Amniotic epithelial cell (primary cell): ENCODE measurements around the gene GRM8.

Experiments used
- DNase-seq: peaks from one replicate; pipeline ENCODE4 v3.0.0-alpha.2; 2010; ENCODE audit warnings: low read depth

Gene GRM8

DNA sequence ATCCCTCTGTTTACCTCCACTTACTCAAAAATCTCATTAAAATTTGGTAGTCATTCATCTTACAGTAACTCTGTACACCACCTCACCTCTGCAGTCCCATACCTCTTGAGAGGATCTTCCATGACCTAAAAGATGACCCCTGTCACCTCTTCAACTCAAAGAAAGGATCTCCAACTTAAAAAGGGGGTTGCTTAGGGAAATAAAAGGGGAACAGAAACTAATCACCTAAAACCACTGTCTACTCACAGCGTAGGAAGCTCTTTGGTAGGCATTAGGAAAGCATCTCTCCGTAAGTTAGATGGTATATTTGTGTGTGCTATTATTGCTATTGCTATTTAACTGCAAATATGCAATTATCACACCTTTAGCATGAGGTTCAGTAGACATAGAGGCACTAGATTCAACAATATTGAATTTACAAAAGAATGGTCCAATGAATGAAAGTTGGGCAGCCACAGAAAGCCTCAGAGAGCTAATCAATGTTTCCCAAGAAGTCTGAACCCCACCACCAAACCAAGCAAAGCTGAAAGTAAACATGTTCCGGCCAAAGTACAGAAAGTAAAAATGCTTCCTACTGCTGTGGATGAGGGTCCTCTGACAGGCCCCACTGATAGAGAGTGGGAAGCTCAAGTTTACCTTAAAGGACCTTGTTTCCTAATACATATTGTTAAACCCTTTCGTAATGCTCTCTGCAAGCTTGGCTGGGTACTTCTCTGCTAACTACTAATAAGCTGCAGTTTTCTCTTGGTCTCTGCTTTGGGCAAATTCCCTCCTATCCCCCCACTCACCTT lies 105.8 kb downstream of the GRM8 start:
- DNase-seq, result no peak

- no peak for DNase-seq
Observed at GRCh38 chr7:127137146-127137545, 115.6 kb downstream of the GRM8 start.

DNA sequence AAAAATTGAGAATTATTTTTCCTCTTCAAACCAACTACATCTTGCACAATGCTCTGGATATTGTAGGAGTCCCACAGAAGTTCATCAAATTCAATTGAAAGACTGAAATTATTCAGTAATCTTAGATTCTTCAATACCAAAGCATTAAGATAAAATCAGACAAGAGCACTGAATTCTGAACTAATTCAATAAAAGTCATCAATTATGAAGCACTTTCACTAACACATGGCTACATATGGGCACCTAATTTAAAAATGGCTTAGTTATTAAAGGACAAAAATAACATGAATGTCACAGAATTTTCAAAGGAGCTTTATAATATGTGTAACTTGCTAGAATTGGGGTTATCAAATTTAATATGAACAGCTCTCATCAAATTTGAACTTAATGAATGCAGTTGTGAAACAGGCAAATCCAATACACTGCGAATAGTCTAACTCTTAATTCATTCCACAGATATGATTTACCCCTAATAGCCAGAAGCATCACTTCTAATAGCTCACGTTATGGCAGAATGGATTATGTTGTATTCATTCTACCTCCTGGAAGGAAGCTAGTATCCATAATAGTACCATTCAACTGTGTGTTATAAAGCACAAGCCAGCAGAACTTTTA lies 116.8 kb downstream of the GRM8 start:
- no peak for DNase-seq

DNA sequence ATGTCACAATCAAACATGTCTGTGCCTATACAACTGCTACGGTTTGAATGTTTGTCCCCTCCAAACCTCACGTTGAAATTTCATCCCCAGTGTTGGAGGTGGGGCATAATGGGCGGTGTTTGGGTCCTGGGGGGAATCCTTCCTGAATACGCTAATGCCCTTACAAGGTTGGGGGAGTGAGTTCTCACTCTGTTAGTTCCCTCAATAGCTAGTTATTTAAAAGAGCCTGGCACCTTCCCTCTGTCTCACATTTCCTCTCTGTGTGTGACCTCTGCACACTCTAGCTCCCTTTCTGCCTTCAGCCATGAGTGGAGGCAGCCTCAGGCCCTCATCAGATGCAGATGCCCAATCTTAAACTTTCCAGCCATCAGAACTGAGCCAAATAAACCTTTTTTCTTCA lies 129.5 kb downstream of the GRM8 start:
- DNase-seq, result no peak

DNA sequence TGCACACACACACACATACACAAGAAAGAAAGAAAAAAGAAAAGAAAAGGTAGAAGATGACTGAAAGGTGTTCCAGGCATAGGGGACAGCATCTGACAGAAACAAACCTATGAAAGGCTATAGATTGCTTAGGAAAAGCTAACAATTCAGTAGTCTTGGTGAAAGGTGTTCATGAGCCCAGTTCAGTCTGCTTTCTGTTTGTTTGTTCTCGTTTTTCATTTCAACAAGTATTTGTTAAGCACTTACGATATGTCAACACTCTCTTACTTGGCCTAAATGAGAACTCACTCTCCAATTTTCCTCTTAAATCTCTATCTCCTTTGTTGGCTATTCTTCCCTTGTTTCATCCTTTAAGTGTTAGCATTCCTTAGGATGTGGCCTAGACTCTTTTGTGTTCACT lies 133.2 kb downstream of the GRM8 start:
- no peak for DNase-seq

DNA sequence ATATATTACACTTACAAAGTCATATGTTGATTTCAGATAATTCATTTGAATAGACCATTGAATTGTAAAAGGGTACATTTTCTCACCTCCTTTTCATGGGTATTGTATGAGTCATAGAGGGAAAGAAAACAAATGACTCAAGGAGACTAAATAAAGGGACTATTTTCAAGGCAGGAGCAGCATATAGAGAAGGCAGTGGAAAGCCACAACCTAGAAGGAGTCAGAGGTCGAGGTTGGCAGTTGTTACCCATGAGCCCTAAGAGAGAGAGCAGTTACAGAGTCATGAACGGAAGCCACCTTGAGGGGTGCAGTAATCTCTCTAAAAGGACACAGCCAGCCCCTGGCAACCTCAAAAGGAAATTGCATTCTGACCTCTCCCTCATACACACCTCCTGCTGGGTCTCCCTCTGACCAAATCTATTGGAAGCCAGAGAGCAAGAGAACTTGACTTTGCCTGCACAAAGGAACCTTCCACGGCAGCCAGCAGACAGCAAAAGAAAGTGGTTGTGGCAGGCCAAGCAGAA lies 137.9 kb downstream of the GRM8 start:
- no peak for DNase-seq

GRCh38 chr7:127107601-127108007 lies 145.1 kb downstream of the GRM8 start:
- peak; percentile 42 for DNase-seq

GRCh38 chr7:127093340-127093739 lies 159.4 kb downstream of the GRM8 start:
- no peak for DNase-seq

DNA sequence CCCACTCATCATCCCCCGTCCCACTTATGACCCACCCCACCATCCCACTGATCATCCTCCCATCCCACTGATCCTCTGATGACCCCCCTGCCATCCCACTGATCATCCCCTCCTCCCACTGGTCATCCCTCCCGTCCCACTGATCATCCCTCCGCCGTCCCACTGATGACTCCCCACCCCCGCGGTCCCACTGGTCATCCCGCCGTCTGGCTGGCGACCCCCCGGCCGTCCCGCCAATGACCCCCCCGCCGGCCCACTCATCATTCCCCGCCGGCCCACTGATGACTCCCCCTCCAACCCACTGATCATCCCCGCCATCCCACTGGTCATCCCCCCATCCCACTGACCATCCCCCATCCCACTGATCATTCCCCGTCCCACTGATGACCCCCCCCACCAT lies 161.1 kb downstream of the GRM8 start:
- DNase-seq, result no peak

- no peak for DNase-seq
Observed at GRCh38 chr7:127089146-127089545, 163.6 kb downstream of the GRM8 start.

DNA sequence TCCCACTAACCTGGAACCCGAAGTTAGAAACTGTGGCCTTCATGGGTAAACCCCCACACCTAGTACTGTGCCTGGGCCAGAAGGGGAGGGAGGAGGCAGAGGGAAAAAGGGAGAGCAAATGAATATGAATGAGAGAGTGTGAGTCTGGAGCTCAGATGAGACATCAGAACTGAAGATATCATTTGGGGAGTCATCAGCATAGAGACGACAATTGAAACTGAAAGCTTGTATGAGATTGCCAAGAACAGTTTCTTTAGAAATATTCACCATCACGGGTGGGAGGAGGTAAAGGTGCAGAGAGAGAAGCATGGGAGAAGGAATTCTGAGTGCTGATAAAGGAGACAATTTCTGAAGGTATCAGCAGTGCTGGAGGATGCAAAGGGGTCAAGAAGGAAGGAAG lies 171.2 kb downstream of the GRM8 start:
- DNase-seq, result no peak

GRCh38 chr7:127080576-127080975 lies 172.2 kb downstream of the GRM8 start:
- no peak for DNase-seq

DNA sequence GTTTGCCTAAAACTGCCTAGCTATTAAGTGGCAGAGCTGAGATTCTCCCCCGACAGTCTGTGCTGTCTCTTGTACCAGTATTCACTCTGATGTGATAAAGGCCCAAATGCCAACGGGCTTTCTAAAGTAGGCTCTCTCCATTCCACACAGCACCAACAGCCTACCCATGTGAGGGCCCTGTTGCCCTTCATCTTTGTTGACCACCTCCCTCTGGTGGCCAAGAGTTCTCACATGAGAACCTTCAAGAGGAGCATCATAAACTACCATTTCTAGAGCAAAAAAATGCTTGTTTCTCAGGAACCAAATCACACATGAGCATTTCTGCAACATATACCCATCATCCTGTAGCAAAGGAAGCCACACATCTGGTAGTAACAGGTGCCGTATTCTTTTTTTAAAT lies 185.8 kb downstream of the GRM8 start:
- DNase-seq, result no peak

DNA sequence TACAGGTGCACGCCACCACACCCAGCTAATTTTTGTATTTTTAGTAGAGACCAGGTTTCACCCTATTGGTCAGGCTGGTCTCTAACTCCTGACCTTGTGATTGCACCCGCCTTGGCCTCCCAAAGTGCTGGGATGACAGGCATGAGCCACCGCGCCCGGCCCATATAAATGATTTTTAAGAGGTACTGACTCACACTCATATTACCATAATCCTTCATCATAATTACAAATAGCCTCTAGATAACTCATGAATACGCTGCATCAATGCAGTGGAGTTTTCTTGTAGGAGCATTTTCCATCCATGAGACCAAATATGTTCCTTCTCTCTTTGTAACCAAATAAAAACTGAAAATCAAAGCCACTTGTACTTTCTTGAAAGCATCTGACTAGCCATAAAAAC lies 193.3 kb downstream of the GRM8 start:
- no peak for DNase-seq

DNA sequence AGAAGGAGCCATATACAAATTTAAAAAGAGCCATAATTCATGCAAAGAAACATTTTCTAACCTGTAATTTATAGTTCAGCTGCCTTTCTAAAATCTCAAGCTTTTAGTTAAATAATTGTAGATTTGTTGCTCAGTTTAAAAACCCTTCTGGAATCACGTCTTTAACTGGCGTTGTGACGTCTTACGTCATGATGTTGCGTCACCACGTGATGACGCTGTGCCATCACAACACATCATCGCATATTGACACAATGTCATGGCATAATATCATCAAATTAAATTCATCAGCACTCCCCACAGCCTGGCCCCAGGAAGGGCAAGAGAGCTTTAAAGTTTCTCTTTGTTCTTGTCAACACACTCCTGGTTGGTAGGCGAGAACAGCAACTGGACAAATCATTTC lies 194.8 kb downstream of the GRM8 start:
- DNase-seq, result no peak

GRCh38 chr7:127056202-127056601 lies 196.5 kb downstream of the GRM8 start:
- DNase-seq, result no peak

DNA sequence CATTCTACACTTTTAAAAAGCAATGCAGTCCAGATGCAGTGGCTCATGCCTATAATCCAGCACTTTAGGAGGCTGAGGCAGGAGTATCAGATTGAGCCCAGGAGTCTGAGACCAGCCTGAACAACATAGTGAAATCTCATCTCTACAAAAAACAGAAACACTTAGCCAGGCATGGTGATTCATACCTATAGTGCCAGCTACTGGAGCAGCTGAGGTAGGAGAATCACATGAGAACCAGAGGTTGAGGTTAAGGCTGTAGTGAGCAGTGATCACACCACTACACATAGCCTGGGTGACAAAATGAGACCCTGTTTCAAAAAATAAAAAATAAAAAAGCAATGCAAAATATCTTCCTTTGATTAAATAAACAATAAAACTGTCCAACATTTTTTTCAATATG lies 205.2 kb downstream of the GRM8 start:
- no peak for DNase-seq

GRCh38 chr7:127041689-127042452 lies 210.9 kb downstream of the GRM8 start:
- DNase-seq, result no peak

DNA sequence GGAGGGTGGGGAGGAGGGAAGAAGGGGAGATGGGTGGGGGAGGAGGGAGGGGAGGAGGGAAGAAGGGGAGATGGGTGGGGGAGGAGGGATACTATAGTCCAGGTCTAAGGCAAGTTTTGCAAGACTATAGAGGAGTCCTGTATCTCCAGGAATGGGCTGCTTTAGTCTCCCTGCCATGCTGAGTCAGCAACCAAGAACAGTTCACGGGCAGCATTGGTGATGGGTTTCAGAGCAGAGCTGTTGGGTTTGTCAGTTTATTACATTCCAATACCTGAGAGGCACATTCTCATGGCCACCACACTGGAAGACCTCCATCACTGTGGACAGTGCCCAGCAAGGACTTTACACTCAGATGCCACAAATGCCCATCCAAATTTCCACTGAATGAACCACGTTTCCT lies 212.7 kb downstream of the GRM8 start:
- no peak for DNase-seq

DNA sequence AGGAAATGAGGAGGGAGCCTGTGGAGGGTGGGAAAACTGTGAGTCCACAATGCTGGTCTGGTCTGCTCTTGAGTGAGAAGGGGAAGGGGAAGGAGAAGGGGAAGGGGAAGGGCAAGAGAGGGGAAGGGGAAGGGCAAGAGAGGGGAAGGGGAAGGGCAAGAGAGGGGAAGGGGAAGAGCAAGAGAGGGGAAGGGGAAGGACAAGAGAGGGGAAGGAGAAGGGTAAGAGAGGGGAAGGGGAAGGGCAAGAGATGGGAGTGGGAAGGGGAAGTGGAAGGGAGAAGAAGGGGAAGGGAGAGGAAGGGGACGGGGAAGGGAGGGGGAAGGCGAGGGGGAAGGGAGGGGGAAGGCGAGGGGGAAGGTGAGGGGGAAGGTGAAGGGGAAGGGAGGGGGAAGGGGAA lies 213.2 kb downstream of the GRM8 start:
- DNase-seq, result no peak

GRCh38 chr7:127035203-127035849 lies 217.4 kb downstream of the GRM8 start:
- no peak for DNase-seq

GRCh38 chr7:127034186-127034806 lies 218.4 kb downstream of the GRM8 start:
- no peak for DNase-seq
